HFFc6 (cell line): ENCODE data around the gene SLC25A44. TPM values are rescaled to one million over a fixed set of nuclear protein-coding genes. Genes with fewer than 3 reads are reported as not detected.

Experiments used
- DNase-seq: peaks from one replicate; pipeline ENCODE4 v3.0.0-alpha.2; 2018
- H3K27ac Mint-ChIP-seq: 2 replicates; pipeline ENCODE4 v1.8.0; 2020; ENCODE audit warnings: mild to moderate bottlenecking, mixed read lengths
- H3K27me3 Mint-ChIP-seq: 2 replicates; pipeline ENCODE4 v1.8.0; 2021; ENCODE audit warnings: mild to moderate bottlenecking, moderate library complexity, mixed read lengths; ENCODE audit not compliant: insufficient read depth
- H3K36me3 Mint-ChIP-seq: 2 replicates; pipeline ENCODE4 v1.8.0; 2021; ENCODE audit warnings: low read depth, mixed read lengths
- H3K4me1 Mint-ChIP-seq: 2 replicates; pipeline ENCODE4 v1.8.0; 2020; ENCODE audit warnings: low read depth, mixed read lengths
- H3K4me3 Mint-ChIP-seq: 2 replicates; pipeline ENCODE4 v1.8.0; 2020; ENCODE audit warnings: mild to moderate bottlenecking, moderate library complexity, mixed read lengths
- H3K9me3 Mint-ChIP-seq: 2 replicates; pipeline ENCODE4 v1.8.0; 2020; ENCODE audit warnings: mild to moderate bottlenecking, mixed read lengths
- CTCF ChIP-seq: fragments of 200-600 bp; sonication (generic); IDR thresholded peaks from 2 replicates; pipeline ENCODE4 v1.5.0; 2021; ENCODE audit warnings: antibody characterized with exemption, mild to moderate bottlenecking
- total RNA-seq, 6 experiments: library from RNA; stranded (reverse); fragmentation: NEBNext Ultra II Directional; extraction: Animal tissue kit (Norgen Biotek cat#: 25700); gene quantifications; 2 replicates in 1 of 6; 3 replicates in 5 of 6; pipeline ENCODE4 v1.2.3, GENCODE V29; 2021

Gene SLC25A44
- total RNA-seq, 6 experiments from 2014 or later, result 19.6 to 25.2 (median 23.4) TPM

- H3K36me3 Mint-ChIP-seq, result peaks cover 11% of the 10 kb centered on the region; the same call in 1 of the 2 replicates
- H3K9me3 Mint-ChIP-seq, result no peaks in the 10 kb centered on the region
- H3K27ac Mint-ChIP-seq, result no peak overlapping the region
- H3K27me3 Mint-ChIP-seq, result no peaks in the 10 kb centered on the region; the same call in 1 of the 2 replicates
- no peak for DNase-seq
- TF ChIP-seq CTCF, result no peak
- no peak overlapping the region for H3K4me3 Mint-ChIP-seq
- H3K4me1 Mint-ChIP-seq, result peaks cover 29% of the 10 kb centered on the region
These were observed 34.6 kb downstream of the SLC25A44 start for GRCh38 chr1:156228501-156228900.

- DNase-seq, result no peak
- TF ChIP-seq CTCF, result no peak
- Mint-ChIP-seq H3K4me3 (no peak overlapping the region), H3K4me1 (peaks cover 33% of the 10 kb centered on the region), H3K27ac (no peak overlapping the region), H3K36me3 (peaks cover 11% of the 10 kb centered on the region; the same call in 1 of the 2 replicates), H3K9me3 (no peaks in the 10 kb centered on the region), H3K27me3 (no peaks in the 10 kb centered on the region; the same call in 1 of the 2 replicates)
These were observed 36.0 kb downstream of the SLC25A44 start for GRCh38 chr1:156229809-156230472.

- TF ChIP-seq CTCF, result no peak
- Mint-ChIP-seq H3K36me3 (peaks cover 11% of the 10 kb centered on the region; the same call in 1 of the 2 replicates), H3K4me3 (no peak overlapping the region)
These were observed 36.6 kb downstream of the SLC25A44 start for GRCh38 chr1:156230473-156230837.

GRCh38 chr1:156232201-156232894 is 38.4 kb downstream of the SLC25A44 start:
- H3K9me3 Mint-ChIP-seq, result no peaks in the 10 kb centered on the region
- no peak for DNase-seq
- TF ChIP-seq CTCF, result no peak
- no peak overlapping the region; the same call in 1 of the 2 replicates for H3K27ac Mint-ChIP-seq
- H3K27me3 Mint-ChIP-seq, result no peaks in the 10 kb centered on the region; the same call in 1 of the 2 replicates
- H3K36me3 Mint-ChIP-seq, result peaks cover 15% of the 10 kb centered on the region; the same call in 1 of the 2 replicates
- no peak overlapping the region for H3K4me3 Mint-ChIP-seq
- H3K4me1 Mint-ChIP-seq, result peaks cover 27% of the 10 kb centered on the region

More at GRCh38 chr1:156230473-156230837, 36.6 kb downstream of the SLC25A44 start:
- DNase-seq, result no peak
- no peaks in the 10 kb centered on the region for H3K9me3 Mint-ChIP-seq
- no peak overlapping the region for H3K27ac Mint-ChIP-seq
- peaks cover 29% of the 10 kb centered on the region for H3K4me1 Mint-ChIP-seq
- no peaks in the 10 kb centered on the region; the same call in 1 of the 2 replicates for H3K27me3 Mint-ChIP-seq

DNA sequence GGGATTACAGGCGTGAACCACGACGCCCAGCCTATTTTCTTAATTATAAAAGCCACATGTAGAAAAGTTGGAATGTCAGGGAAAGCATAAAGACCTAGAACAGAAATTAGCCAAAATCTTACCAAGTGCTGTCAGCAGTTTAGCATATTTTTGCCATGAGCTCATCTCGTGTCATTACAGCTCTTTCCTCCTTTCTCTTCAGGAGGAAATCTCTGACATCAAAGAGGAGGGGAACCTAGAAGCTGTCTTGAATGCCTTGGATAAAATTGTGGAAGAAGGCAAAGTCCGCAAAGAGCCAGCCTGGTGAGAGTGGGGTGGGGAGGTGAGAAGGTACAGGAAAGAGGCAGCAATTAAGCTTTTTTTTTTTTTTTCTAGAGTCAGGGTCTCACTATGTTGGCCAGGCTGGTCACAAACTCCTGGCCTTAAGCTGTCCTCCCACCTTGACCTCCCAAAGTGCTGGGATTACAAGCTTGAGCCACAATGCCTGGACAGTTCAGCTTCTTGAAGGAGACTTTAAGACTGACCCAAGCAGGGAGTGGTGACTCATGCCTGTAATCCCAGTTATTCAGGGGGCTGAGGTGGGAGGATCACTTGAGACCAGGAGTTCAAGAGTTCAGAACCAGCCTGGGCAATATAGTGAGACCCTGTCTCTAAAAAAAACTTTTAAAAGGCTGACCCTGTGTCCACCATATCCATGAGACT is 39.7 kb downstream of the SLC25A44 start:
- Mint-ChIP-seq H3K4me1 (peaks cover 27% of the 10 kb centered on the region), H3K27me3 (no peaks in the 10 kb centered on the region; the same call in 1 of the 2 replicates), H3K9me3 (no peaks in the 10 kb centered on the region), H3K27ac (peak overlapping the region; percentile 96), H3K36me3 (peaks cover 9% of the 10 kb centered on the region; the same call in 1 of the 2 replicates), H3K4me3 (peak overlapping the region; percentile 64)
- DNase-seq, result peak; percentile 73
- TF ChIP-seq CTCF, result no peak
